K562 (cell line): ENCODE results near the gene TRMT2A. TPM values are rescaled to one million over a fixed set of nuclear protein-coding genes. Genes with fewer than 3 reads are reported as not detected.

Experiments
- BCOR ChIP-seq: fragments of 450-650 bp; IDR thresholded peaks from 2 replicates; pipeline ENCODE4 v1.6.1; 2016
- CTCF ChIP-seq, 3 experiments: IDR thresholded peaks in 2 of 3; conservative IDR thresholded peaks in 1 of 3; 2 replicates each; pipeline ENCODE4 v1.5.1; 2011 to 2012; ENCODE audit warnings: low read length in 3 of 3, mild to moderate bottlenecking in 3 of 3, control low read depth in 2 of 3, improper control_type of control experiment in 1 of 3, inconsistent platforms in 1 of 3, low read depth in 1 of 3, mixed read lengths in 1 of 3, moderate library complexity in 1 of 3; ENCODE audit not compliant: insufficient read depth in 2 of 3
- HDAC3 ChIP-seq: fragments of 450-650 bp; IDR thresholded peaks from 2 replicates; pipeline ENCODE4 v1.6.1; 2018; ENCODE audit warnings: borderline replicate concordance, mild to moderate bottlenecking, moderate library complexity; ENCODE audit not compliant: partially characterized antibody
- NR0B1 ChIP-seq: fragments of 450-650 bp; IDR thresholded peaks from one replicate; pipeline ENCODE4 v1.6.1; 2018; ENCODE audit warnings: mild to moderate bottlenecking, moderate library complexity; ENCODE audit not compliant: partially characterized antibody
- SIRT6 ChIP-seq: IDR thresholded peaks from one replicate; pipeline ENCODE4 v1.6.1; 2012; ENCODE audit warnings: low read depth, mild to moderate bottlenecking, control low read depth, inconsistent platforms, low read length, moderate library complexity
- TFAP4 ChIP-seq: sonication (generic); formaldehyde crosslinking; IDR thresholded peaks from 2 replicates; pipeline ENCODE4 v1.8.0; 2022; ENCODE audit warnings: missing genetic modification reagents, mild to moderate bottlenecking, moderate library complexity, borderline replicate concordance
- ZC3H8 ChIP-seq: fragments of 450-650 bp; IDR thresholded peaks from 2 replicates; pipeline ENCODE4 v1.6.1; 2017
- ZNF12 ChIP-seq: sonication (generic); formaldehyde crosslinking; IDR thresholded peaks from 2 replicates; pipeline ENCODE4 v1.4.0; 2020; ENCODE audit warnings: mild to moderate bottlenecking, missing genetic modification reagents
- ZNF212 ChIP-seq: fragments of 450-650 bp; formaldehyde crosslinking; IDR thresholded peaks from 2 replicates; pipeline ENCODE4 v1.4.0; 2020; ENCODE audit warnings: mild to moderate bottlenecking
- ZNF668 ChIP-seq: fragments of 250-450 bp; sonication (Bioruptor Pico); IDR thresholded peaks from 2 replicates; pipeline ENCODE4 v1.8.0; 2022; ENCODE audit warnings: mild to moderate bottlenecking, inconsistent platforms
- ZNF75A ChIP-seq: fragments of 450-650 bp; formaldehyde crosslinking; IDR thresholded peaks from 2 replicates; pipeline ENCODE4 v1.4.0; 2020; ENCODE audit warnings: mild to moderate bottlenecking
- polyA plus RNA-seq, 8 experiments: library from polyadenylated mRNA; depleted of rRNA in 4 of 8; stranded (reverse) in 5 of 8; unstranded in 3 of 8; fragments of >200 nt; fragmentation: Nextera tagmentation in 2 of 8; fragmentation: Illumina TruSeq in 1 of 8; extraction: Ambion mirVana in 2 of 8; extraction: Trizol in 1 of 8; gene quantifications; 2 replicates each; pipeline versions ENCODE4 v1.2.1 to v1.2.3, GENCODE V29; 2011 to 2014; ENCODE audit warnings: inconsistent platforms in 1 of 8, missing spikeins in 1 of 8
- total RNA-seq, 7 experiments: library from RNA; depleted of rRNA in 6 of 7; stranded (reverse); fragments of >200 nt in 6 of 7; fragmentation: Illumina TruSeq in 2 of 7; extraction: Trizol in 2 of 7; gene quantifications; 2 replicates each; pipeline versions ENCODE4 v1.2.1 to v1.2.3, GENCODE V29; 2011 to 2021; ENCODE audit warnings: low replicate concordance in 1 of 7

Gene TRMT2A
- total and polyA plus RNA-seq, 9 of the 15 experiments (the other 6 are each of a cell fraction or from before 2014, with no cell fraction given), result 1.6 to 265 (median 140) TPM

- TF ChIP-seq ZNF75A (CRISPR knock-in tag), result no peak
- TF ChIP-seq ZNF12 (CRISPR knock-in tag), result no peak
- peak; percentile 58; the same call in 1 of the 2 replicates for TF ChIP-seq ZNF668 (CRISPR knock-in tag)
- TF ChIP-seq HDAC3, result no peak
- no peak for TF ChIP-seq SIRT6
- TF ChIP-seq ZNF212 (CRISPR knock-in tag), result no peak
- 0 out of 2 replicates have a peak, but pooled peaks have one; percentile 14 for TF ChIP-seq BCOR
- TF ChIP-seq ZC3H8, result no peak
- peak in 2 of 3 experiments; percentile 5 to 12; a peak in 1 of 6 replicates for TF ChIP-seq CTCF (IDR thresholded peaks at IDR 0.05 in 2 of 3, conservative IDR thresholded peaks at IDR 0.05 in 1 of 3; ENCODE audit: insufficient read depth in 2 of 3, low read depth in 1 of 3, low read length in 3 of 3)
- no peak for TF ChIP-seq NR0B1
- TF ChIP-seq TFAP4 (CRISPR knock-in tag), result no peak
Observed at GRCh38 chr22:20117633-20118299, 740 bp upstream of the TRMT2A start (continued).
